Hepatocyte (in vitro differentiated cells): ENCODE measurements around the gene HEMK1.

Experiments used
- EZH2phosphoT487 ChIP-seq: fragments of 200-600 bp; sonication (generic); IDR thresholded peaks from one replicate; pipeline ENCODE4 v1.6.1; 2018; ENCODE audit warnings: antibody characterized with exemption, mild to moderate bottlenecking, low read depth, moderate library complexity; ENCODE audit not compliant: unreplicated experiment, severe bottlenecking
- TF ChIP-seq, protein P1 (sequence below): fragments of 200-600 bp; sonication (generic); IDR thresholded peaks from 2 replicates; pipeline ENCODE4 v1.5.1; 2016; ENCODE audit warnings: antibody characterized with exemption, mild to moderate bottlenecking; ENCODE audit not compliant: poor library complexity

DNA sequence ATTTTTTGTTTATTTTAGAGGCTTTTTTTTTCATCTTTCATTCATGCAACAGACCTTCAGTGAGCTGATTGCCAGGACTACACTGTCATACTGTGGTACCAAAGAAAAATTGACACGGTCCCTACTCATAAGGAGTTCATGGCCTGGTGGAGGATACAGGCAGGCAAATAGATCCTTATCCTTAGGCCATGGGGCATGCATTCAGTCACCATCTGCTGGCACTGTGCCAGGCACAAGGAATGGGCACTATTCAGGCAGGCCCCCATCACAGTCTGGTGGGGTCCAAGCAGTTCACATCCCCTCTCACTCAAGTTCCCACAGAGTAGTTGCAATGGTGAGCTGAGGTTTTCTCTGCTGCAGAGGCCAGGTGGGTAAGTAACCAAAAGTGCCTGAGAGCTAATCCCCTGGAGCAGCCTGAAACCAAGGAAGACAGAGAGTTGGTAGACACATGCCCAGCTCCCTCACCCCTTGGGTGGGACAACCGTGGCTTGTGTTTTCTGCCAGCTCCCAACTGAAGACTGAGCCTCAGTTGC, 25.0 kb downstream of the HEMK1 start:
- TF ChIP-seq, protein P1, sequence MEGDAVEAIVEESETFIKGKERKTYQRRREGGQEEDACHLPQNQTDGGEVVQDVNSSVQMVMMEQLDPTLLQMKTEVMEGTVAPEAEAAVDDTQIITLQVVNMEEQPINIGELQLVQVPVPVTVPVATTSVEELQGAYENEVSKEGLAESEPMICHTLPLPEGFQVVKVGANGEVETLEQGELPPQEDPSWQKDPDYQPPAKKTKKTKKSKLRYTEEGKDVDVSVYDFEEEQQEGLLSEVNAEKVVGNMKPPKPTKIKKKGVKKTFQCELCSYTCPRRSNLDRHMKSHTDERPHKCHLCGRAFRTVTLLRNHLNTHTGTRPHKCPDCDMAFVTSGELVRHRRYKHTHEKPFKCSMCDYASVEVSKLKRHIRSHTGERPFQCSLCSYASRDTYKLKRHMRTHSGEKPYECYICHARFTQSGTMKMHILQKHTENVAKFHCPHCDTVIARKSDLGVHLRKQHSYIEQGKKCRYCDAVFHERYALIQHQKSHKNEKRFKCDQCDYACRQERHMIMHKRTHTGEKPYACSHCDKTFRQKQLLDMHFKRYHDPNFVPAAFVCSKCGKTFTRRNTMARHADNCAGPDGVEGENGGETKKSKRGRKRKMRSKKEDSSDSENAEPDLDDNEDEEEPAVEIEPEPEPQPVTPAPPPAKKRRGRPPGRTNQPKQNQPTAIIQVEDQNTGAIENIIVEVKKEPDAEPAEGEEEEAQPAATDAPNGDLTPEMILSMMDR = no peak
- TF ChIP-seq EZH2phosphoT487 = no peak
